IPS-NIHi7 (cell line): ENCODE measurements around the gene ATXN1.

ENCODE experiments used
- DNase-seq: peaks from one replicate; pipeline ENCODE4 v3.0.0; 2012; ENCODE audit warnings: mixed read lengths; ENCODE audit errors: extremely low spot score

Gene ATXN1

DNA sequence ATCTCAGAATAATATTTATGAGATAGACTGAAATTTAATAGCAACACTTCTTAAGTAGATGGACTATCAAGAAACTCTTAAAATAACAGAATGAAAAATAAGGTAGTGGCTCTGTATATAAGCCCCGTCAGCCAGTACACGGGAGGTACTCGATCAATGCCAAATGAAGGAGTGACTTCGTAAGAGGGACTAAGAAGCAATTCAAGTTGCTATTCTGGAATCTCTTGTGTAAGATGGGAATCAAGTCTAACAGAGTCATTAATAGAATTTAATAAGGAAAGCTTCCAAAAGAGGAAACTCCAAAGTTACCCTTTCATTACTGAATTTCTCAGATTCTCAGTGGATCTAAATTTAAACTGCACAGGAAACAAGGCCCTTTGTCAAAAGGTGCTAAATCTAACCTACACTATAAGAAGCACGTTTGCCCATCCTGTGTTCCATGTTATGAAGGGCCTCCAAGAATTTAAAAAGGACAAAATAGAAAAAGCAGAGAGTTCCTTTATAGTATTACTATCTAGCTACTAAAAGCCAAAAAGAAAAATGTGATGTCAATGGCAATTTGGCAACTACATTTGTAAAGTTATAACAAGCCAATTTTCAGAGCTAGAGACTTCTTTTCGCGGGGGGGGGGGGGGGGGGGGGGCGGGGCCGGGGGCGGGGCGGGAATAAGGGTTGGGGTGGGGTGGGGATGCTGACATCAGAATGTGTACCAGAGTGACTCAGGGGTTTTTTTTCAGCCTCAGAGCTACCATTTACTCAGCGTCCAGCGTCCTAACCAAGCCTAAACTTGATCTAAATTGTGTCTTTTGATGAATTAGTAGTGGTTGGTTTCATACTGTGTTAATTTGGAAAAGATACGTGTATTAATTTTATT, 322.3 kb downstream of the ATXN1 start:
- DNase-seq: no peak

DNA sequence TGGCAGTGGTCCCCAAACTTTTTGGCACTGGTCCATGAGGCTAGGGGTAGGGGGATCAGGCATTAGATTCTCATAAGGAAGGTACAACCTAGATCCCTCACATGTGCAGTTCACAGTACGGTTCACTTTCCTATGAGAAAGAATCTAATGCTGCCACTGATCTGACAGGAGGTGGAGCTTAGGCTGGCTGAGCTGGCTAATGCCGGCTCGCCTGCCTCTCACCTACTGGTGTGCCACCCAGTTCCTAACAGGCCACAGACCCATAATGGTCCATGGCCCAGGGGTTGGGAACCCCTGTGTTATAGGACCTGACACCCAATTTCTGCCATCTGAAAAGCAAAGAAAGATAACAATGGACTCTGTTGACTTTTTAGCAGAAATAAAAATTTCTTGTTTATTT, 323.3 kb downstream of the ATXN1 start:
- DNase-seq: no peak

- DNase-seq: no peak
Observed at GRCh38 chr6:16437095-16437494, 324.2 kb downstream of the ATXN1 start.

GRCh38 chr6:16436550-16436949, 324.7 kb downstream of the ATXN1 start:
- DNase-seq: no peak

- DNase-seq: no peak
Observed at GRCh38 chr6:16434885-16435284, 326.4 kb downstream of the ATXN1 start.

DNA sequence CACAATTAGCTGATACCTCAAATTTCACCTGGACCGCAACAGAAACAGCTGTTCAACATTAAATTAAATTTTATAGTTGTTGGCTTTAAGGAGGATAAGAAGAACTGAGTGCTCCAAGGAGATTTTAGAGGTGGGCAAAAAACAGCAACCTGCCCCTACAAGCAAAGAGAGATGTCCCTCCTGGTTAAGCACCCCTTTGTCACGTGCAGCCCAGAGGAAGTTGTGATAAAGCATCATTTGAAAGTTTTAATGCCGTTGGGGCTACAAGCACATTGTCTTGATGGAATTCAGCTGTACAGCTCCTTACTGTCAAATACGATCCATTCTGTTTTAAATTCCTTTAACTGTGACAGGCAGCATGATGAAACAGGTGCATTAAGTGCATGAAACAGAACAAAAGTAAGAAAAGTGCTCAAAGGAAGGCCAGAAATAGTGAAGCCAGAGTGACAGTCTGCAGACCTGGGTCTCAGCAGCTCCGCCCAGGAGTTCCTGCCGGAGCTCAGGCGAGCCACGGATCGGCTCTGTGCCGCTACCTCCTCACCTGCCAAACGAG, 327.8 kb downstream of the ATXN1 start:
- no peak for DNase-seq

DNA sequence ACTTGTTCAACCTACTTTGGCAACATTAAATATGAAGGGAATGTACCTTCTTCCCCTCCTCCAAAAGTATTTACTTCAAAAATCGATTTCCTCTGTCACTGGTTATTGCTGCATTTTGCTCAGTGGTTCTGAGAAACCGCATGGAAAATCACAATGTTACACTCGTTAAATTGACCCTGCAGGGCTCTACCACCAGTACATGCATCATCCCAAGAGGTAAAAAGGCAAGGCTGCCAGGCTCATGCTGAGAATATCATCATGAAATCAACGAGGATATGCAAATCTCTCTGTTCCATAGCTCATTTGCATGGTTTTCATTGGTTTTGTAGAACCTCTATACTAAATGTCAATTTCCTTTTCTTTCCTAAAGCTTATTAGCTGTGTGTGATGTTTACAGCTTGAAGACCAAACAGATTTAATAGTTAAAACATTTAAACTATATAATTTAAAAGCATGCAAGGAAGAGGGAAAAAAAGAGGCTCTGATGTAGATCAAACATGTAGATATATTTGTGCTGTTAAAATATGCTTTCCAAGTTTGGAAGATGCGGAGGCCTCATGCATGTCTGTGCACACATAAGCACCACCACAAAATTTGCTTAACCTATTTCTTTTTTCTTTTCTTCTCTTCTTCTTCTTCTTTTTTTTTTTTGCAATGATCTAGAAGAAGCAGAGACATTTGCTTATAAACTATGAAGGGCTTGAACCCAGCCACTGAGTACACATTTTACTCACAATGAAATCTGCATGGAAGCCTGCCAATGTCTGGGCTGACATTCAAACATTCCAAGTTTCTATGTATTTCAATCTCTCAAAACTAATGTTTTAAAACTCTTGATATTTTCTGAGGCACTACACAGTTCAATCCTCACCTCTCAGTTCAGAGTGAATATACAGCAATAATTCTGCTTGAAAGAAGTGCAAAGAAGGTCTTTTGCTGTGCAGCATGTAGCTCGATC, 328.9 kb downstream of the ATXN1 start:
- no peak for DNase-seq

DNA sequence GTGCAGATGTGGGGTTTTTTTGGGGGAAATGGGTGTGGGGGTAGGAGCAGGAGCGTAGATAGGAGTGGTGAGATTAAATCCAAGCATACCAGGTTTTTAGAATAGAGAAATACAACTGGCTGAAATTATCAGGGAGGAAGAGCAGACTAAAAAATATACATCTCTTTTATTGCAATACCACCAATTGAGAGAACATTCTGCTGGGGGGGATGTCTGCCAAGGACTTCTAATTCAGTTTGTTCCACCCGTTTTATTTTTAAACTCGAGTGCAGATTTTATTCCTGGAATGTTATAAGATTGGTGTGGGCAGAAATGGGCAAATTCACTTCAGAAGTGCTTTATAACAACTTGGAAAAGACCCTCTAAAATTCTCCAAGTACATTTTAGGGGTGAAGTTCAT, 330.2 kb downstream of the ATXN1 start:
- no peak for DNase-seq

DNA sequence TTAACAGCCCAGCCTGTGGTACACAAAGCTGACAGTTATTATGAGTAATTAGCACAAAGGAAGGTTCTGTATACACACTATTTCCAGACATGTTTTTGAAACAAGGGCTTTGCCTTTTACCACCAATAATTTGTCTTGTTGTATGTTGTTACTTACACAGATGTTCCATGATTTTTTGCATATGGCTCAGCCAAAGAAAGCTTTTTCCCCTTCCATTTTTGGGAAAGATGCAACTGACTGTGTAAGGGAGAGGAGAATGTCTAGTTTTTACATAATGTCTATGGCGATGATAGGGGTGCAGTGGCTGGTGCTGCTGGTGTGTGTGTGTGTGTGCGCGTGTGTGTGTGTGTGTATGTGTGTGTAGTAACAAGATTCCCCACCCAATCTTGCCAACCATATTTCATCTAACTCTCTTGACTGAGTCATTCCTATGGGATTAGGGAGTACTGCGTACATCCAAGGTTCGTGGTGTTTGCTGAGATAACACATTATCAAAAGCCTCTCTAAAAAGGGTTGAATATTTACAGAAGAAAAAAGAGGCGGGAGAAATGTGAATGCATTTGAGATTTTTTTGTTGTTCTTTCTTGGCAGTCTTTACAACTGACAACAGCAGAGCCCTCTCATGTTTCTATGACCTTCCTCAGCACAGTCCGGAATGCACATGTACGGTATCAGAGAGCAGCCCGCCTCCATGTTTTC, 330.7 kb downstream of the ATXN1 start:
- DNase-seq: no peak

GRCh38 chr6:16429669-16430068, 331.6 kb downstream of the ATXN1 start:
- DNase-seq: no peak

DNA sequence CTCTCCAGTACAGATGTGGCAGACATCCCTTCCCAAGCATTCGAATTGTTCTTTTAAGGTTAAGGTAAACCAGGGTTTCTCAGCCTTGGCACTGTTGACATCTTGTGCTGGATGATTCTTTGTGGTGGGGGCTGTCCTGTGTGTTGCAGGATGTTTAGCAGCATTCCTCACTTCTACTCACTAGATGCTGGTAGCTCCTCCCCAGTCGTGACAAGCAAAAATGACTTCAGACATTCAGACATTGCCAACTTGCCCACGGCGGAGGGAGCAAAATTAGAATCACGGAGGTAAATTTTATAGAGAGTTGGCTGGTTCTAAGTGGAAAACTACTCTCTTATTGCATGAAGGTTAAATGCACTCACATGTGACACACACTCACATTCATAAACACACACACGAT, 334.1 kb downstream of the ATXN1 start:
- no peak for DNase-seq

- DNase-seq: no peak
Observed at GRCh38 chr6:16425881-16426615, 335.2 kb downstream of the ATXN1 start.

- DNase-seq: no peak
Observed at GRCh38 chr6:16421462-16421960, 339.7 kb downstream of the ATXN1 start.

DNA sequence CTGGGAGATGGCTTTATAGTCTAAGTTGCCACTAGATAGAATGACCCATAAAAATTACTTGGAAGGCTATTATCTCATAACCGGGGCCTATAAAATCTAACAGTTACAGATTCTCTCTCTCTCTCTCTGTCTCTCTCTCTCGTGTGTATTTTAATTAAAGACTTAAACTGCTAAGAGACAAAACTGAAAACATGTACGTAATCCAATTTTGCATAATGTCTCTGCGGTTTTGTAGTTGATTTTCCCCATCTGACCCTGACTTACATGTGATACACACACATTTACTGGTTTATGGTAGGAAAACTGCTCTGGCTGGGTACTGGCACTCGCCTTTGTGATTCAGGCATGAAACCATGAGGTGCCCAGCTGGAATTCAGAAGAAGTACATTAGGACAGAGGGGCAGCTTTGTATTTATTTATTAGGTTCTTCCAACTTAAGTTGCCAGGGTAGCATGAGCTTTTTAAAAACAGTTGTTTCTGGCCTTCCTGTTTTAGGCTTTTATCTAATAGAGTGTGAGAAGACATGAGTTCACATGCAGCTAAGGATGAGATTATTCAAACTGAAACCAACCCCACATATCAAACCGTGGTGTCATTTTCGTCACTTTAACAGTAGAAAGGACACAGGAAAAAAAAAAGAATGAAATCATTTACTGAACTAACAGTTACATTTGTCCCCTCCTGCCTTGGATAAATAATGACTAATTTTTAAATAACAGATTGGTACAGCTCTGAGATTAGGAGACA, 340.4 kb downstream of the ATXN1 start:
- no peak for DNase-seq

- DNase-seq: no peak
Observed at GRCh38 chr6:16420337-16420714, 340.9 kb downstream of the ATXN1 start.

GRCh38 chr6:16419636-16420336, 341.5 kb downstream of the ATXN1 start:
- DNase-seq: no peak

DNA sequence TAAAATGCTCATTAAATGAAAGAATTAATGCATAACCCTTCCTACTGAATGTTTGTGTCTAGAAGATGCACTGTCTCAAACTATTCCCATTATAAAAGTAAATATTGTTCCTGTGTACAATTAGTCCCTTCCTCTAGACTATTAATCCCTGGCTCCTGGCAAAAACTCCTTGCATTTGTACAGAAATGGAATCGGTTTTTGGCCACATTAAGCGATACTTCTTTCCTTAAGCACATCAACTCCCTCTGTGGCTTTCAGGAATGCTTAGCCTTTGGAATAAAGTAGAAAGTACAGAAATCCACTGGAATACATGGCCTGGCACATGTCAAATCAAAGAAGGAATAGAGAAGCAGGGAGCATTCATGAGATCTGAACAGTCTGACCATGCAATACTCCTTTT, 343.1 kb downstream of the ATXN1 start:
- DNase-seq: no peak

DNA sequence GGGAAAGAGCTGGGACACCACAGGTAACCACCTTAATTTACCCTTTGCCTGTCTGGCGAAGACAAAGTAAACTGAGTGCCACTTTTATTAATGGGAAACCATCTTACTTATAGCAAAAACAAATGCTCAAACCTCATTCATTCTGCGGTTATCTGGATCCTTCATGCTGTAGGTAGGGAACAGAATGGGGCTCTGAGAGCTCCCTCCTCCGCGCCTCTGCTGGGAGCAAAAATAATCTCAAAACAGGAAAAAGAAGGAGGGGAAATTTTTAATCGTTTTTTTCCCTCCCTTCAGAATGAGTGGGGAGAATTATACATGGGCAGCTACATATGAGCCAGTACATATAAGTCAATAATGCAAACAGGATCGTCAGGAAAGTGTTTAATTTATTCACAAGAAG, 345.6 kb downstream of the ATXN1 start:
- DNase-seq: no peak

DNA sequence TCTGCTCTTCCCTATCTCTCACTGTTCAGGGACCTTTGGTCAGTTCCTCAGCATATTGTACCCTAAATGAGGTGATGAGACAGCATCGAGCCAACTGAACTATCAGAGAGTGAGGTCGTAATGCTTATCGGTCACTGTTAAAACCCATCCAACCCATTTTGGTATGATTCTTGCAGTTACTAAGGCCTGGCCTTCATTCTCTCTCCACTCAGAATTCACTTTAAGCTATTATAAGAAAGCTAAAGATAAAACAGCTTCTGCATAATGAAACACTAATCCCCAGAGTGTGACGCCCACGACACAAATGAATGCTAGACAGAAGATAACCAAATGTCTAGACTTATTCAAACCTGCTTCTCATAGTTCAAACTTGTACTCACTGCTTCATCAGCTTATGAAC, 347.1 kb downstream of the ATXN1 start:
- no peak for DNase-seq

GRCh38 chr6:16413399-16413798, 347.9 kb downstream of the ATXN1 start:
- no peak for DNase-seq
